ENCODE data around the gene WDR75.

DNA sequence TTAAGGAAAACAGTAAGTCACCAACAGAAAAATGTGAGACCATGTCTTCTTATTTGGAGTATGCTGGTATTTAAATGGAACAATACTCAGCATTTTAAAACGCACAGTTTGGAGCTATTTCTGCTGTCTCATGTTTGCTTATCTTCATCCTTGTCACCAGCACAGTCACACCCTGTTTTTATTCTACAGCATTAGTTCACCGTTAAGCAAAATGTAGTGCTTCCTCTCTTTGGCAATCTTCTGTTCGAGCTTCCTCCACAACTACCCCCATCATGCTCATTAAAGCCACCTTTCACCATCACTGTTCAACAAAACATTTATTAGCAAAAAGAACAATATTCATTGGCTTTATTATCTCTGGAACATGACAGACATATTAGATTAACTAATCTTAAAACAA lies 75.3 kb downstream of the WDR75 start:
- TF ChIP-seq, protein P1, sequence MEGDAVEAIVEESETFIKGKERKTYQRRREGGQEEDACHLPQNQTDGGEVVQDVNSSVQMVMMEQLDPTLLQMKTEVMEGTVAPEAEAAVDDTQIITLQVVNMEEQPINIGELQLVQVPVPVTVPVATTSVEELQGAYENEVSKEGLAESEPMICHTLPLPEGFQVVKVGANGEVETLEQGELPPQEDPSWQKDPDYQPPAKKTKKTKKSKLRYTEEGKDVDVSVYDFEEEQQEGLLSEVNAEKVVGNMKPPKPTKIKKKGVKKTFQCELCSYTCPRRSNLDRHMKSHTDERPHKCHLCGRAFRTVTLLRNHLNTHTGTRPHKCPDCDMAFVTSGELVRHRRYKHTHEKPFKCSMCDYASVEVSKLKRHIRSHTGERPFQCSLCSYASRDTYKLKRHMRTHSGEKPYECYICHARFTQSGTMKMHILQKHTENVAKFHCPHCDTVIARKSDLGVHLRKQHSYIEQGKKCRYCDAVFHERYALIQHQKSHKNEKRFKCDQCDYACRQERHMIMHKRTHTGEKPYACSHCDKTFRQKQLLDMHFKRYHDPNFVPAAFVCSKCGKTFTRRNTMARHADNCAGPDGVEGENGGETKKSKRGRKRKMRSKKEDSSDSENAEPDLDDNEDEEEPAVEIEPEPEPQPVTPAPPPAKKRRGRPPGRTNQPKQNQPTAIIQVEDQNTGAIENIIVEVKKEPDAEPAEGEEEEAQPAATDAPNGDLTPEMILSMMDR (optimal IDR thresholded peaks at IDR 0.05 in 1 of 3, IDR thresholded peaks at IDR 0.05 in 1 of 3, conservative IDR thresholded peaks at IDR 0.05 in 1 of 3; ENCODE audit: extremely low read depth in 1 of 3, insufficient read depth in 2 of 3, low read length in 3 of 3): no peak
- TF ChIP-seq EZH2 (IDR thresholded peaks at IDR 0.05; ENCODE audit: low read length): no peak
